ENCODE measurements around the gene ZAR1L.

Gene ZAR1L

DNA sequence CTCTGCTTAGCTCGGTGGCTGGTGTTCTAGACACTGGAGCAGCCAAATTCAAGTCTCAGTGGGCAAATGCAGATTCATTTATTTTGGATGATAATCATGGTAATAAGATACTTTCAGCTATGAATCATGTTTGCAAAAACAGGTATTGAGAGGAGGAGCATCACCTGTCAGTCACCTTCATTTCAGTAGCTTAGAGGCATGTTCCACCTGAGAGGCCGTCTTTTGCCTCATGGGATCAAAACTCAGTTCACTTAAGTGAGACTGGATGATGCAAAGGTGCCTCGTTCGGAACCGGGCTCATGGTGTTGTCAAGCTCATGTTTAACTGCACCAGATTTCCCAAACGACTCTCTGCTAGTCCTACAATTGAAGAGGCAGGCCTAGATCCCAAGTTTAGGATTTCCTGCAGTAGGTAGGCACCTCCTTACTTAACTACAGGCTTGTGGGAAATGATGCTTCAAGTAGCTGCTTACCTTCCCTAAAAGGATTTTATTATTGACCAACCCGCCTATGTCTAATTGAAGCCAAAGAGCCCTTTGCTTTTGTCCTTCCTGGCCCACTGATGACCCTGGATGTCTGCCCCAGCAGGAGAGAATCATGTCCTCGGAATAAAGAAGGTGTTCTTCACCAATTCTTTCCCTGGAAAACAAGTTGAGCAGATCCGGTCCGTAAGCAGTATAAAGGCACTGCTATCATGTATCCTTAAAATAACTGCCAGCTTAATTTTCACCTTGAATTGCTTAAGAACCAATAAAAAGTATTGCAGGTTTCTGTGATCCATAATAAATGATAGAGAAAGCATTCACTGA, 60.0 kb downstream of the ZAR1L start:
- DNase-seq = no peak

- DNase-seq = no peak
Measured at GRCh38 chr13:32254416-32254815, 60.7 kb downstream of the ZAR1L start.

GRCh38 chr13:32253911-32254399, 61.2 kb downstream of the ZAR1L start:
- no peak for DNase-seq
